B cell (primary cell): ENCODE measurements around the gene HOMER3. TPM values are rescaled to one million over a fixed set of nuclear protein-coding genes. Genes with fewer than 3 reads are reported as not detected.

Experiments
- ATAC-seq: fragments of 200-7000 bp; cut with Tn5 transposase; one replicate; pipeline ENCODE4 v1.10.0; 2021; ENCODE audit warnings: low read depth, mild to moderate bottlenecking, moderate number of reproducible peaks, moderate library complexity
- CTCF ChIA-PET: fragments of 350-600 bp; sonication (Branson Sonifier 250); formaldehyde crosslinking; loops from one replicate; lab custom pipeline; 2021; ENCODE audit warnings: antibody characterized with exemption, inconsistent platforms; lab: Charles Lee
- POLR2A ChIA-PET: fragments of 350-600 bp; sonication (Branson Sonifier 250); formaldehyde crosslinking; loops from one replicate; lab custom pipeline; 2021; ENCODE audit warnings: antibody characterized with exemption; lab: Charles Lee
- DNase-seq: peaks from one replicate; pipeline ENCODE4 v3.0.0; 2013
- H2AFZ ChIP-seq: 2 replicates; pipeline ENCODE4 v1.6.1; 2012; ENCODE audit warnings: mild to moderate bottlenecking, low read depth, low read length; ENCODE audit not compliant: insufficient read depth, poor library complexity, severe bottlenecking
- H3K27ac ChIP-seq, 2 donors: 1 replicate in 1 of 2; 2 replicates in 1 of 2; pipeline ENCODE4 v1.5.1; 2012 to 2013; ENCODE audit warnings: low read length in 2 of 2, mild to moderate bottlenecking in 2 of 2, moderate library complexity in 1 of 2
- H3K27me3 ChIP-seq, 4 experiments: fragments of 200-600 bp in 1 of 4; sonication (generic) in 1 of 4; replicated peaks in 1 of 4; 1 replicate in 2 of 4; 2 replicates in 2 of 4; pipeline versions ENCODE4 v1.6.1 to v1.7.0; 2013 to 2016; ENCODE audit warnings: low read length in 3 of 4, mild to moderate bottlenecking in 2 of 4, mixed read lengths in 1 of 4, moderate library complexity in 1 of 4; ENCODE audit not compliant: insufficient read depth in 4 of 4, control insufficient read depth in 3 of 4; ENCODE audit errors: control extremely low read depth in 1 of 4
- H3K36me3 ChIP-seq, 2 experiments: replicated peaks in 1 of 2; 1 replicate in 1 of 2; 2 replicates in 1 of 2; pipeline versions ENCODE4 v1.6.1 to v1.7.1; 2013; ENCODE audit warnings: low read length in 1 of 2; ENCODE audit not compliant: insufficient read depth in 2 of 2, control insufficient read depth in 1 of 2; ENCODE audit errors: control extremely low read depth in 1 of 2, extremely low read depth in 1 of 2
- H3K4me1 ChIP-seq, 2 donors: fragments of 200-600 bp in 1 of 2; sonication (generic) in 1 of 2; 1 replicate in 1 of 2; 2 replicates in 1 of 2; pipeline versions ENCODE4 v1.5.1 to v1.6.1; 2013 to 2017; ENCODE audit warnings: low read length in 2 of 2; ENCODE audit not compliant: control insufficient read depth in 2 of 2, insufficient read depth in 2 of 2
- H3K4me2 ChIP-seq: replicated peaks from 2 replicates; pipeline ENCODE3; 2012; ENCODE audit warnings: mild to moderate bottlenecking, low read depth, low read length; ENCODE audit not compliant: poor library complexity, severe bottlenecking
- H3K4me3 ChIP-seq, 5 experiments: fragments of 200-600 bp in 1 of 5; sonication (generic) in 1 of 5; 1 replicate in 3 of 5; 2 replicates in 2 of 5; pipeline versions ENCODE4 v1.5.1 to v1.7.0; 2011 to 2016; ENCODE audit warnings: low read length in 4 of 5, mild to moderate bottlenecking in 4 of 5, low read depth in 2 of 5, control low read depth in 1 of 5, moderate library complexity in 1 of 5; ENCODE audit not compliant: insufficient read depth in 1 of 5; ENCODE audit errors: control extremely low read depth in 1 of 5, extremely low read depth in 1 of 5
- H3K79me2 ChIP-seq: fragments of 200-600 bp; sonication (generic); one replicate; pipeline ENCODE4 v1.6.0; 2016; ENCODE audit warnings: low read length; ENCODE audit not compliant: control insufficient read depth, insufficient read depth
- H3K9ac ChIP-seq: fragments of 200-600 bp; sonication (generic); 2 replicates; pipeline ENCODE4 v1.6.1; 2017; ENCODE audit warnings: mild to moderate bottlenecking, low read length, moderate library complexity
- H3K9me3 ChIP-seq, 3 donors: one replicate each; pipeline versions ENCODE4 v1.6.1 to v1.7.1; 2013; ENCODE audit warnings: low read length in 2 of 3; ENCODE audit not compliant: control insufficient read depth in 2 of 3, insufficient read depth in 1 of 3; ENCODE audit errors: control extremely low read depth in 1 of 3
- H4K20me1 ChIP-seq: 2 replicates; pipeline ENCODE4 v1.6.0; 2012; ENCODE audit warnings: mild to moderate bottlenecking, low read length; ENCODE audit not compliant: insufficient read depth, control insufficient read depth, poor library complexity, severe bottlenecking
- H3K27ac Mint-ChIP-seq: one replicate; pipeline ENCODE4 v1.8.0; 2021; ENCODE audit warnings: mixed read lengths
- H3K27me3 Mint-ChIP-seq: one replicate; pipeline ENCODE4 v1.8.0; 2021; ENCODE audit warnings: mixed read lengths
- H3K4me1 Mint-ChIP-seq: one replicate; pipeline ENCODE4 v1.8.0; 2021; ENCODE audit warnings: mixed read lengths
- H3K4me3 Mint-ChIP-seq: one replicate; pipeline ENCODE4 v1.8.0; 2021; ENCODE audit warnings: mixed read lengths
- H3K9me3 Mint-ChIP-seq: one replicate; pipeline ENCODE4 v1.8.0; 2022; ENCODE audit warnings: mixed read lengths; ENCODE audit not compliant: insufficient read depth
- EZH2 ChIP-seq: IDR thresholded peaks from 2 replicates; pipeline ENCODE4 v1.6.1; 2012; ENCODE audit warnings: borderline replicate concordance, low read depth, mild to moderate bottlenecking, moderate library complexity, low read length; ENCODE audit not compliant: insufficient read depth, poor library complexity, severe bottlenecking
- WGBS: methylation state at CpG from one replicate; pipeline ENCODE4 v1.1.5; 2013; ENCODE audit warnings: missing lambda C conversion rate; ENCODE audit not compliant: insufficient coverage; 5-methylcytosine and 5-hydroxymethylcytosine counted together
- intact Hi-C: fragments of 100-400 bp; cut with micrococcal nuclease; formaldehyde crosslinking; loops from one replicate; pipeline ENCODE4 v1.10.0; 2022
- polyA plus RNA-seq: library from polyadenylated mRNA; depleted of rRNA; stranded (reverse); fragments of >200 nt; gene quantifications from 2 replicates; pipeline ENCODE4 v1.2.3, GENCODE V29; 2012
- total RNA-seq, 2 donors: library from RNA; stranded (reverse); fragments of 120-200 nt in 1 of 2; gene quantifications; 1 replicate in 1 of 2; 2 replicates in 1 of 2; pipeline versions ENCODE4 v1.2.3 to v1.2.4, GENCODE V29; 2013 to 2022
- TF ChIP-seq, protein P1 (sequence below): fragments of 200-600 bp; IDR thresholded peaks from one replicate; pipeline ENCODE4 v1.8.0; 2022; ENCODE audit warnings: antibody characterized with exemption, mild to moderate bottlenecking

Gene HOMER3
- total and polyA plus RNA-seq, 2 donors (not counting 1 experiment from before 2014, with no cell fraction given): 5.9 to 26.4 TPM

DNA sequence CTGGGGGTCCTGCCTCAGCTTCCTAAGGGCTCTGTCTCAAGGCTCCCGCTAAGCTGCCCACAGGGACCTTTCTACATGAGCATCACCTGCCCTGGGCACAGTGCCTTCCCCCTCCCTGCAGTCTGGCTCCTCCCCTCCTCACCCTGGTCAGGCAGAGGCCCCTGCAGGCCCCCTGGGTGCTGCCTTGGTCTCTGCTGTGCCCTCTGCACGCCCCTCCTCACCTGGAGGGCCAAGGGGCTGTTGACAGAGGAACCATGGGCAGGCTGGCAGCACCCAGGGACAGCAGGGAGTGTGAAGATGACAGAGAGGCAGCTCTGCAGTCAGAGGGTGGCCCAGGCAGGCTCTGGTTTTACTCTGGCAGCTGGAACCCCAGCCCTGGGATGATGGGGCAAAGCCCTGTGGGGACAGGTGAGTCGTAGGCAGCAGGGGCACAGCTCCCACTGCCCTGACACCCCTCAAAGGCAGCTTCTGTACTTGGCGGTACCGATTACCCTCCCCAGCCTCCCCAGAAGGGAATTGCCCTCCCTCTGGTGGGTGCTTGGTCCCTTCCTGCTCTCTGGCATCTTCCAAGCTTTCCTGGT, 49.2 kb upstream of the HOMER3 start:
- Mint-ChIP-seq H3K4me3 (no peak overlapping the region), H3K27ac (no peak overlapping the region), H3K4me1 (peaks cover 4% of the 10 kb centered on the region), H3K27me3 (peaks cover 5% of the 10 kb centered on the region), H3K9me3 (no peaks in the 10 kb centered on the region)
- no peaks in the 10 kb centered on the region for H3K9me3 ChIP-seq
- intact Hi-C loops: no loop called here
- H3K4me2 ChIP-seq: no peak overlapping the region
- no peak overlapping the region for H3K27ac ChIP-seq
- no peak overlapping the region for H3K4me3 ChIP-seq
- peaks cover 0 to 29% of the 10 kb centered on the region in 2 experiments for H3K36me3 ChIP-seq
- CTCF ChIA-PET: no interaction called here
- no peak for ATAC-seq
- no peaks in the 10 kb centered on the region for H3K27me3 ChIP-seq
- H2AFZ ChIP-seq: no peak overlapping the region
- H3K79me2 ChIP-seq: no peaks in the 10 kb centered on the region
- H3K9ac ChIP-seq: no peak overlapping the region
- 88% methylated on average over 5 of the region's 5 CpGs for WGBS
- no peak for DNase-seq
- TF ChIP-seq EZH2: no peak
- TF ChIP-seq, protein P1, sequence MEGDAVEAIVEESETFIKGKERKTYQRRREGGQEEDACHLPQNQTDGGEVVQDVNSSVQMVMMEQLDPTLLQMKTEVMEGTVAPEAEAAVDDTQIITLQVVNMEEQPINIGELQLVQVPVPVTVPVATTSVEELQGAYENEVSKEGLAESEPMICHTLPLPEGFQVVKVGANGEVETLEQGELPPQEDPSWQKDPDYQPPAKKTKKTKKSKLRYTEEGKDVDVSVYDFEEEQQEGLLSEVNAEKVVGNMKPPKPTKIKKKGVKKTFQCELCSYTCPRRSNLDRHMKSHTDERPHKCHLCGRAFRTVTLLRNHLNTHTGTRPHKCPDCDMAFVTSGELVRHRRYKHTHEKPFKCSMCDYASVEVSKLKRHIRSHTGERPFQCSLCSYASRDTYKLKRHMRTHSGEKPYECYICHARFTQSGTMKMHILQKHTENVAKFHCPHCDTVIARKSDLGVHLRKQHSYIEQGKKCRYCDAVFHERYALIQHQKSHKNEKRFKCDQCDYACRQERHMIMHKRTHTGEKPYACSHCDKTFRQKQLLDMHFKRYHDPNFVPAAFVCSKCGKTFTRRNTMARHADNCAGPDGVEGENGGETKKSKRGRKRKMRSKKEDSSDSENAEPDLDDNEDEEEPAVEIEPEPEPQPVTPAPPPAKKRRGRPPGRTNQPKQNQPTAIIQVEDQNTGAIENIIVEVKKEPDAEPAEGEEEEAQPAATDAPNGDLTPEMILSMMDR: no peak
- POLR2A ChIA-PET: interaction anchor here (0.6 kb wide), 1 partner anchor 573 kb away, joined by 3 read pairs; no protein-coding TSS in a partner anchor
- H4K20me1 ChIP-seq: no peaks in the 10 kb centered on the region
- peaks cover 0 to 3% of the 10 kb centered on the region in 2 donors for H3K4me1 ChIP-seq

DNA sequence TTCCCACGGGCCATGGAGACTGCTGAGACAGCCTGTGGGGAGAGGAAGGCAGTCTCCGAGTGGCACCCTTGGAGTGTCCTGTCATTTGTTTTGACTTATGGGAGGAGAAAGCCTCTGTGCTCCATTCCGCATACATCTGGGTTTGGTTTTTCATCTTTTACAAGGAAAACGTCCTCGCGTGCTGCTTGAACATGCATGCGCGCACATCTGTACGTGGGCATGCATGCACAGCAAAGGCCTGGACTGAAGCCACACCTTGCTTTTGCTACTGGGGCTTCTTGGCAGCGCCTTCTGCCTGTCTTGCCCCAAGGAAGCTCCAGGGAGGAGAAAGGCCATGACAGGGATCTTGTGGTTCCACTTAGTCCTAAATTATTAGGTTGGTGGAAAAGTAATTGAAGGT, 48.3 kb upstream of the HOMER3 start:
- CTCF ChIA-PET: interaction anchor here (0.7 kb wide), 1 partner anchor 531 kb away, joined by 3 read pairs; no protein-coding TSS in a partner anchor

More for the DNA sequence above, 48.3 kb upstream of the HOMER3 start:
- Mint-ChIP-seq H3K27ac (no peak overlapping the region), H3K27me3 (peaks cover 5% of the 10 kb centered on the region), H3K4me1 (peaks cover 4% of the 10 kb centered on the region), H3K4me3 (no peak overlapping the region), H3K9me3 (no peaks in the 10 kb centered on the region)
- no peak overlapping the region for H3K9ac ChIP-seq
- no peak overlapping the region for H3K4me3 ChIP-seq
- POLR2A ChIA-PET: no interaction called here
- no peak overlapping the region for H2AFZ ChIP-seq
- H3K4me2 ChIP-seq: no peak overlapping the region
- WGBS: 93% methylated on average over 10 of the region's 10 CpGs
- H3K9me3 ChIP-seq: no peaks in the 10 kb centered on the region
- H4K20me1 ChIP-seq: no peaks in the 10 kb centered on the region
- no peak for ATAC-seq
- intact Hi-C loops: no loop called here
- H3K27me3 ChIP-seq: no peaks in the 10 kb centered on the region
- H3K79me2 ChIP-seq: no peaks in the 10 kb centered on the region
- DNase-seq: no peak
- H3K36me3 ChIP-seq: peaks cover 0 to 24% of the 10 kb centered on the region in 2 experiments
- H3K27ac ChIP-seq: no peak overlapping the region
- TF ChIP-seq, protein P1: no peak
- TF ChIP-seq EZH2: no peak
- peaks cover 0 to 3% of the 10 kb centered on the region in 2 donors for H3K4me1 ChIP-seq
